ENCODE measurements around the gene NUDT14. TPM values are rescaled to one million over a fixed set of nuclear protein-coding genes. Genes with fewer than 3 reads are reported as not detected.
A peak's percentile ranks its signal among the peaks of the same experiment; 100 is the strongest.

The NUDT14 gene
- total RNA-seq, 1 experiment from 2014 or later, result 65.9 TPM

DNA sequence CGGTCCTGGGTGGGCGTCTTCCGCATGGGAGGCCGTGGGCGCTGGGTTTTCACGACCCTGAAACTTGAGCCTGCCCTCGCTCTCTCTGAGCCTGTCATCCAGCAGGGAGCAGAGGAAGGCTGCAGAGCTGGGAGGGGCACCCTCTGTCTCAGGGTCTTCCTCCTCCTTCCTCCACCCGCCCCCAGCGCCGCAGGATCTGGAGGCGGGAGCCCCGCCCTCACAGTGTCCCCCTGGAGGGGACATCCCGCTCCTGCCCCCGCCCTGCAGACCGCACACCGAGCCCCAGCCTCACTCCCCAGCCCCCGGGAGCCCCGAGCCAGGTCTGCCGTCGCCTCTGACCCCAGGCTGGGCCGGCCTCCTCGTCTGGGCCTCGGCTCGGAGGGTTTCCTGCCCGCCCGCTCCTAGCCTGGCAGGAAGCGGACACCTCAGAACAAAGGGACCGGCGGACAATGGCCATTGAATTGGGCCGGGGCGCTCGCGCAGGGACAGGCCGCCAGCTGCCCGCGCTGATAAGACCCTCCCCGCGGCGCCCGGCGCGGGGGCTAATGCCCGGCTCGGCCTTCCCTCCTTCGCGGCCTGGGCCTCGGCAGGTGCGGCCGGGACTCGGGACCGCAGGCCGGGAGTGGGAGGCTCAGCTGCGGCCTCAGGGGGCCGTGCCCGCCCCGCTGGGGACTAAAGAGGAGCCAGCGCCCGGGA lies 15.3 kb upstream of the NUDT14 start:
- no peaks in the 10 kb centered on the region for H3K36me3 ChIP-seq
- no peak for DNase-seq
- H3K27ac ChIP-seq, result no peak overlapping the region
- peak overlapping the region; percentile 22 for H3K4me3 ChIP-seq
- peaks cover 38% of the 10 kb centered on the region; the same call in 1 of the 2 replicates for H3K4me1 ChIP-seq
- 0 out of 2 replicates have a peak, but pooled peaks cover 3% of the 10 kb centered on the region for H3K27me3 ChIP-seq
- H3K9me3 ChIP-seq (replicated peaks), result no peaks in the 10 kb centered on the region

DNA sequence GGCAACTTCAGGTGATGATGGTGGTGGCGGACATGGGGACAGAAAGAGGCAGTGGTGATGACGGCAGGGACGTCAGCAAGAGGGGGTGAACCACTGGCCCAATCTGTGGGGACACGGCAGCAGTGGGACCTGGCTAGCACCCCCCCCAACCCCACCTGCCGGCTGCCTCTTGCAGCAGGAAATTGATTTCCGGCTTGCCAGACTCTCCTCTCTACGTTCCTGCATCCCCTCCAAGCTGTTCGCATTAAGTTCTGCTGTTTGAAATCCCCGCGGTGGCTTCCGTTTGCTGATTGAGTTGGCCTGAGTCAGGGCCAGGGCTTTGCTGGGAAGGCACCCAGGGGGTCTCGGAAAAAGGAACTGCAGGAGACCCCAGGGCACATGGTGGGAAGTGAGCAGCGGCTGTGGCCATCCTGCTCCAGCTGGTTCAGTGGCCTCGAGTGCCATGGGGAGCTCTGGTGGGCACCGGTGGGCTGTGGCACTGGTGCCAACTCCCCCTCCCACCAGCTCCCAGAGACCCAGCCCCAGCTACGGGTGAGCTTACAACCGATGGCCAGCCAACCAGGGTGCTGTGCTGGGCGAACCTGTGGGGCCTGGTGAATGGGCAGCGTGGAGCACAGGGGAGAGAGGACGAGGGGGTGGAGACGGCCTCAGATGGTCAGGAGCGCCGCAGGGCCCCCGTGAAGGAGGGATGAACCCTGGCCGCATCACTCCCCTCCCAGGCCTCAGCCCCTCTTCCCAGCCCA lies 14.6 kb upstream of the NUDT14 start:
- Histone ChIP-seq H3K27me3 (0 out of 2 replicates have a peak, but pooled peaks cover 3% of the 10 kb centered on the region), H3K4me3 (peak overlapping the region; percentile 22; the same call in 1 of the 2 replicates), H3K4me1 (peaks cover 35% of the 10 kb centered on the region; the same call in 1 of the 2 replicates), H3K9me3 (replicated peaks) (no peaks in the 10 kb centered on the region), H3K27ac (no peak overlapping the region), H3K36me3 (no peaks in the 10 kb centered on the region)
- DNase-seq, result no peak

DNA sequence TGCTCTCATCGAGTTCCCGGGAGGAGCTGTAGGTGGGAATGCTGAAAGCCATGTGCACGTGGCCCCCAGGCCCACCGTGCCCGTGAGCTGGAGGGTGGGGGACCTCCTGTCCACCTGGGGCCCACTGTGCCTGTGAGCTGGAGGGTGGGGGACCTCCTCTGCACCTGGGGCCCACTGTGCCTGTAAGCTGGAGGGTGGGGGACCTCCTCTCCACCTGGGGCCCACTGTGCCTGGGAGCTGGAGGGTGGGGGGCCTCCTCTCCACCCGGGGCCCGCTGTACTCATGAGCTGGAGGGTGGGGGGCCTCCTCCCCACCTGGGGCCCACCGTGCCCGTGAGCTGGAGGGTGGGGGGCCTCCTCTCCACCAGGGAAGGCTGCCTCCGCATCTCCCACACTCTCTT lies 13.9 kb upstream of the NUDT14 start:
- no peak for DNase-seq
- H3K27ac ChIP-seq, result no peak overlapping the region
- no peaks in the 10 kb centered on the region for H3K9me3 ChIP-seq (replicated peaks)
- 0 out of 2 replicates have a peak, but pooled peaks cover 3% of the 10 kb centered on the region for H3K27me3 ChIP-seq
- H3K4me1 ChIP-seq, result peaks cover 35% of the 10 kb centered on the region; the same call in 1 of the 2 replicates
- H3K36me3 ChIP-seq, result no peaks in the 10 kb centered on the region
- no peak overlapping the region for H3K4me3 ChIP-seq

DNA sequence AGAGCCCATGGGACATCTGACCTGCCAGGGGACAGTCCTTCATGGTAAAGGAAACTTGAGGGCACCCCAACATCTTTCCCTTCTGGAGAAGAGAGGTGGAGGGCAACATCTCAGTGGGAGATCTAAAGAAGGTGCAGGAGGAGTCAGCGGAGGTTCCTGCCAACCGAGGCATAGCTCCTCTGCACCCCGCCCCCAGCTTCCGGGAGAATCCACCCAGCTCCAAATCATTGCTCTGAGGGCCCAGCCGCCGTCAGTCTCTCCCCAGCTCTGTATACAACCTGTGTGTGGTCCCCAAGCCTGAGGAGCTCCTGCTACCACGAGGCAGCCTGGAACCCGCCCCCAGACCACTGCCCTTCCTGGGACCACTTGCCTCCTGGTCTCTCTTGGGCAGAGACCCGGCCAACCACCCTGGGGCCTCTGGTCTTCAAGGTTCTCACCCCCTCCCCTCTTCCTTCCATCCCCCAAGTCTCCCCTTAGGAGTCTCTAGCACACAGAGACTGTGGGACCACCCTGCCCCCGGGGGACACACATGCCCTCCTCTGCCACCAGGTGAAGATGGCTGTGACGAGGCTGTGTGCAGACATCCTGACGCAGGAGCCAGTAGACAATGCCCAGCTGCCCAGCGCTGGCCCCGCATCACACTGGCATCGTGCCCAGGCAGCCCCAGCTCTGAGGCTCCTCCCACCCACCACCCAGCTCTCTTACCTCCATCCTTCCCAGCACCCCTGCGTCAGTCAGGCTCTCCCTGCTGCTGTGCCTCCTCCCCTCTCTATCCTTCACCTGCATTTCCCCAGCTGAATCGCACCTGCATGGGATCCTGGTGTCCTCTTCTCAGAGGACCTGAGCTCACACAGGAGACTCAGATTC lies 13.0 kb upstream of the NUDT14 start:
- Histone ChIP-seq H3K4me3 (no peak overlapping the region), H3K36me3 (no peaks in the 10 kb centered on the region), H3K27me3 (0 out of 2 replicates have a peak, but pooled peaks cover 3% of the 10 kb centered on the region), H3K27ac (peak overlapping the region; percentile 69), H3K4me1 (peaks cover 35% of the 10 kb centered on the region; the same call in 1 of the 2 replicates), H3K9me3 (replicated peaks) (no peaks in the 10 kb centered on the region)
- peak; percentile 84 to 86 for DNase-seq

DNA sequence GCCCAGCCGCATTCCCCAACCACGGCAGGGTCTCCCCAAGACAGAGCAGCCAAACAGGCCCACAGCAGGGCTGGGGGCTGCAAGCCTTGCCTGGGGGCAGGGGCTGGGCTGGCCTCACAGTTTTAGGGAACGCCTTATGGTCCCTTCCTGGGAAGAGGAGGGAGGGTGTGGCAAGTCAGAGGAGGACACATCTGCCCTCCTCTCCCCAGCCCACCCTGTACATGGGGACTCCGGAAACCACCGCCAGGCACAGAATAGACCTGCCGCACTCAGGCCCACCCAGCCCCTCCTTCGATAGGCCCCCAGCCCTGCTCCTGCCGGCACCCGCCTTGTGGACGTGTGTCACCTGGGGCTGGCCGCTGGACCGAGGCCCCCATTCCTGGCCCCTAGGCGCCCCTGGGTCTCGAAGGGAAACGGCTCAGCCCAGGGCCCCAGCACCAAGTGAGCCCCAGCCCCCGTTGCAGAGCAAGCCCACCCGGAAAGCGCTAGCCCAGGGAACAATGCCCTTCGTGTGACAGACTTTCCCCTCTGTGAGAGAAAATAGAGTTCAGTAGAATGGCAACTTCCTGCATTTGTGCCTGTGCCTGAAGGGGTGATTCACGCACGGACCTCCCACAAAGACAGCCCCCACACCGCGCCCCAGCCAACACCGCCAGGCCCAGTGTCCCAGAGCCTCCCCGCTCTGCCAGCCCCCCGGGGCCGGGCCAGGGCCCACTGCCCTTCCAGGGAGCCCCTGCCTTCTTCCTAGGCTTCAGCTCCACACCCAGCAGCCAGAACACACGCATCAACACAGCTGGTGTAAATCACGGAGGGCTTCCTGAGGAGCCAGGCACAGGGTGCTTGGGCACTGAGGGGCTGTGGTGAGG lies 12.0 kb upstream of the NUDT14 start:
- peak overlapping the region; percentile 69 for H3K27ac ChIP-seq
- H3K4me3 ChIP-seq, result peak overlapping the region; percentile 35
- H3K4me1 ChIP-seq, result peaks cover 33% of the 10 kb centered on the region; the same call in 1 of the 2 replicates
- peaks cover under 1% of the 10 kb centered on the region; the same call in 1 of the 2 replicates for H3K9me3 ChIP-seq (replicated peaks)
- peak; percentile 82 to 85 for DNase-seq
- H3K36me3 ChIP-seq, result no peaks in the 10 kb centered on the region
- H3K27me3 ChIP-seq, result 0 out of 2 replicates have a peak, but pooled peaks cover under 1% of the 10 kb centered on the region

DNA sequence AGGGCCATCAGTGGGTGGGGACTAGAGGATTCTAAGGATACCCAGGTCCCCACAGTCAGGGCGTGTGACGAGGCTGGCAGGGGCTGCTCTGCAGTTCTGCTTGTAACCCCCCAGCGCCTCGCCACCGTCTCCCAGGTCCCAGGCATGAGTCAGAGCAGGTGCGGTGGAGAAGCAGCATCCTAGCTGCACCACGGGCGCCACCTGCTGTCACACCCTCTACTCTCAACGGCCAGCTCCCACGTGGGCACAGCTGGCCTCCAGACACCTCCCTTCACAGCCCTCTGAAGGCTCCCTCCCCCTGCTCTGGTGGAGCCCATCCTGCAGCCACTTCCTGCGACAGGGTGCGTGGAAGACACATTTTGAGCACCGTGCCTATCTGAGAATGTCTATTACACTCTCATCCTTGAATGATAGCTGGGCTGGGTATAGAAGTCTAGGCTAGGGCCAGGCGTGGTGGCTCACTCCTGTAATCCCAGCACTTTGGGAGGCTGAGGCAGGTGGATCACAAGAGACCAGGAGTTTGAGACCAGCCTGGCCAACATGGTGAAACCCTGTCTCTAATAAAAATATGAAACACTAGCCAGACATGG lies 6.9 kb upstream of the NUDT14 start:
- DNase-seq, result peak in 1 of 2 experiments; percentile 61
- Histone ChIP-seq H3K9me3 (replicated peaks) (peaks cover 3% of the 10 kb centered on the region; the same call in 1 of the 2 replicates), H3K27me3 (no peaks in the 10 kb centered on the region), H3K27ac (no peak overlapping the region), H3K4me3 (no peak overlapping the region), H3K36me3 (no peaks in the 10 kb centered on the region), H3K4me1 (peaks cover 13% of the 10 kb centered on the region; the same call in 1 of the 2 replicates)

DNA sequence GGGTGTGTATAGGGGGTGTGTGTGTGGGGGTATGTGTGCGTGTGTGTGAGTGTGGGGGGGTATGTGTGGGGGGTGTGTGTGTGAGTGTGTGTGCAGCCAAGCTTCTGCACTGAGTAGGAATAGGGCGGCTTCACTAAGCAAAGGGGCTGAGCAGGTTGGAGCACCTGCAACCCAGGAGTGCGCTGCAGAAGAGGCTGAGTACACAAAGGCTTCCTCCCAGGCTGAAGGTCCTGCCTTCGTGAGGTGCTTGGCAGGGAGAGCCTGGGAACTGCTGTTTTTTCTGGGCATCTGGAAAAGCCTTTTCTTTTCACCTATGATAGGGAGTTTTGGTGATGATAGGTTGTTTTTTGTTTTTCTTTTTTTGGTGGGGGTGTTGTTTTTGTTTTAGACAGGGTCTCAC lies 6.0 kb upstream of the NUDT14 start:
- no peak overlapping the region for H3K27ac ChIP-seq
- H3K4me3 ChIP-seq, result no peak overlapping the region
- H3K9me3 ChIP-seq (replicated peaks), result peaks cover 3% of the 10 kb centered on the region; the same call in 1 of the 2 replicates
- H3K36me3 ChIP-seq, result no peaks in the 10 kb centered on the region
- DNase-seq, result no peak
- no peaks in the 10 kb centered on the region for H3K27me3 ChIP-seq
- H3K4me1 ChIP-seq, result peaks cover 18% of the 10 kb centered on the region

DNA sequence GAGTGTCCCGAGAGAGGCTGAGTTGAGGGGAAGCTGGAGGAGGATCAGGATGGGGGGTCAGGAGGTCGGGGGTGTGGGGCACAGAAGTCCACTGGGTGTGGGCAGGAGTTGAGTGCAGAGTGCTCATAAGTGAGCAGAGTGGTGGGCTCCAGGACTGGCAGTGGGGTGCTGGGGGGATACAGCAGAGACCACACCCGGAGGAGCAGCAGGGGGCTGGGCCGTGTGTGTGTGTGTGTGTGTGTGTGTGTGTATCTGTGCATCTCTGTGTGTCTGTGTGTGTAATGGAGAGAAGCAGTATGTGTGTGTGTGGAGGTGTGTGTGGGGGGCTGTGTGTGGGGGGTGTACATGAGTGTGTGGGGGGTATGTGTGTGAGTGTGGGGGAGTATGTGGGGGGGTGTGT lies 4.9 kb upstream of the NUDT14 start:
- peaks cover 26% of the 10 kb centered on the region for H3K4me1 ChIP-seq
- H3K9me3 ChIP-seq (replicated peaks), result peaks cover 3% of the 10 kb centered on the region; the same call in 1 of the 2 replicates
- no peaks in the 10 kb centered on the region for H3K27me3 ChIP-seq
- H3K4me3 ChIP-seq, result no peak overlapping the region
- no peak overlapping the region for H3K27ac ChIP-seq
- H3K36me3 ChIP-seq, result no peaks in the 10 kb centered on the region
- no peak for DNase-seq

DNA sequence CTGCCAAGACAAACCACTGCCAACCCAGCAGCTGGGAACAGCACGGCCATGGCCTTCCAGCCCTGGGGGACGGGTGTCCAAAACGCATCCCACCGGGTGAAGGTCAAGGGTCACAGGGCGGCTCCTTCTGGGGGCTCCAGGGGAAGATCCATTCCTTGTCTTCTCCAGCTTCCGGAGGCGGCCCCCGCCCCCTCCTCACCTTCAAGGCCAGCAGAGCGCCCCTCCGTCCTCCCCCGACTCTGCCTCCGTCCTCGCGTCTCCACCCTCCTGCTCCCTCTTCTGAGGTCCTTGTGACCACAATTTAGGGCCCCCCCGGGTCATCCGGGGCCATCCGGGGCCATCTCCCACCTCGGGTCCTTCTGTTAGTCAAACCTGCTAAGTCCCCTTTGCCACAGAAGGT lies 3.9 kb upstream of the NUDT14 start:
- peaks cover 30% of the 10 kb centered on the region for H3K4me1 ChIP-seq
- H3K9me3 ChIP-seq (replicated peaks), result peaks cover 3% of the 10 kb centered on the region; the same call in 1 of the 2 replicates
- no peak overlapping the region for H3K27ac ChIP-seq
- no peak for DNase-seq
- H3K36me3 ChIP-seq, result no peaks in the 10 kb centered on the region
- H3K4me3 ChIP-seq, result no peak overlapping the region
- H3K27me3 ChIP-seq, result no peaks in the 10 kb centered on the region

DNA sequence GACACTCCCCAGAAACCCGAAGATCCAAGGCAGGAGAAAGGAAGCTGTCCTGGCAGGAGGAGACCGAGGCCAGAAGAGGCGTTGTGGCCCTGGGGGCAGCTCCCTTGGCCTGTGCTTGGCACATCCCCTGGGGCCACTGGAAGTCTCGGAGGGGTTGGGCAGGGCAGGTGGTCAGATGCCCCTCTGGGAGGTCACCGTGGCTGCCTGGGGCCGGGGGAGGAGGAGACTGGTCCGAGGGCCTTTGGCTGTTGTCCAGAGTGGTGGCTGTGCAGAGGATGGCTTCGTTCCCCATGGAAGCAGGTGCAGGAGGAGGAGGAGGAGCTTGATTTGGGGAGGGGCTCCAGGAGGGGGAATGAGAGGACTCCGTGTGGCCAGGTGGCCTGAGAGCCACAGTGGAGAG lies 3.3 kb upstream of the NUDT14 start:
- Histone ChIP-seq H3K36me3 (no peaks in the 10 kb centered on the region), H3K27me3 (no peaks in the 10 kb centered on the region), H3K4me1 (peaks cover 30% of the 10 kb centered on the region), H3K9me3 (replicated peaks) (peaks cover 3% of the 10 kb centered on the region; the same call in 1 of the 2 replicates), H3K4me3 (no peak overlapping the region), H3K27ac (no peak overlapping the region)
- DNase-seq, result no peak

DNA sequence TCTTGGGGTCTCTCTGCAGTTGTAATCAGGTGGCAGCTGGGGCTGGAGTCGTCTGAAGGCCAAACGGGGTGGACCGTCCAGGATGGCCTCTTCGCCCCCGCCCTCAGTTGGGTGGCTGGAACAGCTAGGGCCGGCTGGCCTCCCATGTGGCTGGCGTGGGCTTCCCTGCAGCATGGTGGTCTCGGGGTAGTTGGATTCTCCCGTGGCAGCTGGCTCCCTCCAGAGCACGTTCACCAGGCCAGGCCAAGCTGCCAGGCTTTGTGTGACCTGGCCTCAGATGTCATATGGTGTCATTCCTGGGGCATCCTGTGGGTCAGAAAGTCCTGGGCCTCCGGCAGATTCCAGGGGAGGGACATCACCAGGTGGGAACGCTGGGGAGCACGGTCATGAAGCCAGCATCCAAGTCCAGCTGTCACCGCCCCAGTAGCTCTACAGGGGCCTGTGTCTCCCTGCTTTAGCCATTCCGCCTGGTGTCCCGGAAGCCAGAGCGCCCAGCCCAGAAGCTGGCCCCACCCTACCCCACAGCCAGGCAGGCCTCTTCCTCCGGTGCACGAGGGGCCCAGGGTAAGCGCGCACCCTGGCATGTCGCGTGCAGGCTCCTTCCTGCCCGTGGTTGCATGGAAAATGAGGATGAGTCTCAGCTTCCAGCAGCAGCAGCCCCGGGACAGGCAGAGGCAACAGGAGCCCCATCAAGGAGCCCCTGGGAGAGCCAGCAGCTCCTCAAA lies 1.3 kb upstream of the NUDT14 start:
- DNase-seq, result peak; percentile 64 to 72
- Histone ChIP-seq H3K4me3 (no peak overlapping the region), H3K27me3 (no peaks in the 10 kb centered on the region), H3K4me1 (peaks cover 40% of the 10 kb centered on the region), H3K36me3 (no peaks in the 10 kb centered on the region), H3K27ac (no peak overlapping the region), H3K9me3 (replicated peaks) (no peaks in the 10 kb centered on the region)

DNA sequence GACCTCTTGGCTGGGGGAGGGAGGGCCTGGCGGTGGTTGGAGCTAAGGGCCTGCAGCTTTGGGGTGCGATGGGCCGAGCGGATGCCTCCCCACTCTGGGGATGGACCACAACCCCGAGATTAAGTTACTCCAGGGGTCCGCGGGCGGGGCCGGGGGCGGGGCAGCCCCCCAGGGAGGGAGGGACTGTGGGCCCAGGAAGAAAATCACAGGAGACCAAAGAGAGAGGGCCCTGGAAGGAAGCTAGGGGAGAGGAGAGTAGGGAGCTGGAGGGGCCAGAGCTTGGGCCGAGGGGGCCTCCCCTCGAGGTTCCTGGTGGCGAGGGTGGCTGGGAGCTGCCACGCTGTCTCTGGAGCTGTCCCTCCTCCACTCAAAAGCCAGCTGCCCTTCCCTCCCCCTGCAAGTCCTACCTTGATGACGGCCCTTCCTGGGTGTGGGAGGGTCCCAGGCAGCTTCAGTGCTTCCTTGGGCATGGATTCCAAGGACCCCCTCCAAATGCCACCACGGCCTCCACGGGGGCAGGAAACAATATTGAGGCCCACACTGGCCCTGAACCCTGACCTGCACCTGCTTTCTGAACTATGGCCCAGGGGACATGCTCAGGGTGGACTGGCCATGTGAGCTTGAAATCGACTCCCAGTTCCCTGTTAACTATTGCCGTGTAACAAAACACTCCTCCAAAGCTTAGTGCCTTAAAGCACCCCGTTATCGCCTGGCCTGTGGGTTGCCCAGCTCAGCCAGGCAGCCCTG lies 610 bp upstream of the NUDT14 start:
- Histone ChIP-seq H3K4me3 (peak overlapping the region; percentile 57), H3K27me3 (no peaks in the 10 kb centered on the region), H3K9me3 (replicated peaks) (no peaks in the 10 kb centered on the region), H3K36me3 (no peaks in the 10 kb centered on the region), H3K27ac (no peak overlapping the region), H3K4me1 (peaks cover 48% of the 10 kb centered on the region)
- no peak for DNase-seq
